GM18498 (cell line): ENCODE data around the gene BTK.

Experiments
- ATAC-seq: cut with Tn5 transposase; IDR thresholded peaks from one replicate; pipeline ENCODE4 v1.9.1; 2021; ENCODE audit warnings: mild to moderate bottlenecking, moderate library complexity; ENCODE audit not compliant: unreplicated experiment

Gene BTK

DNA sequence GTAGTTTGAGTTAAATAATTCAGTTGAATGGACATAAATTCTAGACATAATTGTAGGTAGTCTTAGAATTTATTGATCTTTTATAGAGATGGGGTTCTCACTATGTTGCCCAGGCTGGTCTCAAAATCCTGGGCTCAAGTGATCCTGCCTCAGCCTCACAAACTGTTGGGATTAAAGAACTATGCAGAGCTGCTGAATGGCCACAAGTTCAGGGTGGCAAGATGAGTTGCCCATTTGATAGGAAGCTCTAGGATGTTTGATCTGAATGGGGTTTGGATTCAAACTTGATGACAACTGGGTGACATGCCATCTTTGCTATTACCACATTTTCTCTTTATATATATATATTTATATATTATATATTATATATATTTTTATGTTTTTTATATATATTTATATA lies 8.4 kb upstream of the BTK start:
- no peak for ATAC-seq

DNA sequence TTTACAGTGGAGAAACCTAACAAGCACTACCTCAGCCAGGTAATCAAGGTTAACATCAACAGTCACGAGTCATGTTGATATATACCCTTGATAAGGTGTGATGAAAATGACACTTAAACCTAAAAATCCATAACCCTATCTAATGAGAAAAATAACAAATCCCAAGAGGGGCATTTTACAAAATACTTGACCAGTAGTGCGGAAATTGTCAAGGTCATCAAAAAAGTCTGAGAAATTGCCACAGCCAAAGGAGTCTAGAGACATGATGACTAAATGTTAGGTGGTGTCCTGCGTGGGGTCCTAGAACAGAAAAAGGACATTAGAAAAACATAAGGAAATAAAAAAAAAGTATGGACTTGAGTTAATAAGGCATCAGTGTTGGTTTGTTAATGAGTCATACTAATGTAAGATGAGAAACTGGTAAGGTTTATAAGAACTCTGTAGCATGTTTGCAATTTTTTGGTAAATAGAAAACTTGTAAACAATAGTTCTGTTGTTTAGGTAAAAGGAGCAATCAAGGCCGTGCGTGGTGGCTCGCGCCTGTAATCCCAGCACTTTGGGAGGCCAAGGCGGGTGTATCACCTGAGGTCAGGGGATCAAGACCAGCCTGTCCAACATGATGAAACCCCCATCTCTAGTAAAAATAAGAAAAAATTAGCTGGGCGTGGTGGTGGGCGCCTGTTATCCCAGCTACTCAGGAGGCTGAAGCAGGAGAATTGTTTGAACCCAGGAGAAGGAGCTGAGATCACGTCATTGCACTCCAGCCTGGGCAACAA lies 7.7 kb upstream of the BTK start:
- no peak for ATAC-seq

DNA sequence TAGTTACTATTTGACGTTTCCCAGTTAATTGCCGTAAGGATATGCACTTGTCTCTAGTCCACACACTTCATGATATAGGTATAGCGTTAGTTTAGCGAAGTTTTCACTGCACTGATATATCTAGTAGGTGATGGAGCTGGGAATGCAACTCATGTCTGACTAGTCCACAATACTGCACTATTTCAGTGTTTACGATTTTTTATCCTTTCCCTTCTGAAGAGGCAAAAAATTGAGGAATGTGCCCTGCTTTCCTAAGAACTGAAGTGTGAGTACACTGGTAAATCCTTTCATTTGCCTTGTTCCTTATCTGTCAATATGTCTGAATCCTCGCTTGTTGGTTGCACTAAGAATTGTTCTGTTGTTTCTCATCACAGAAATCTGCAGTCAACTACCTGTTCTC lies 5.8 kb upstream of the BTK start:
- no peak for ATAC-seq

DNA sequence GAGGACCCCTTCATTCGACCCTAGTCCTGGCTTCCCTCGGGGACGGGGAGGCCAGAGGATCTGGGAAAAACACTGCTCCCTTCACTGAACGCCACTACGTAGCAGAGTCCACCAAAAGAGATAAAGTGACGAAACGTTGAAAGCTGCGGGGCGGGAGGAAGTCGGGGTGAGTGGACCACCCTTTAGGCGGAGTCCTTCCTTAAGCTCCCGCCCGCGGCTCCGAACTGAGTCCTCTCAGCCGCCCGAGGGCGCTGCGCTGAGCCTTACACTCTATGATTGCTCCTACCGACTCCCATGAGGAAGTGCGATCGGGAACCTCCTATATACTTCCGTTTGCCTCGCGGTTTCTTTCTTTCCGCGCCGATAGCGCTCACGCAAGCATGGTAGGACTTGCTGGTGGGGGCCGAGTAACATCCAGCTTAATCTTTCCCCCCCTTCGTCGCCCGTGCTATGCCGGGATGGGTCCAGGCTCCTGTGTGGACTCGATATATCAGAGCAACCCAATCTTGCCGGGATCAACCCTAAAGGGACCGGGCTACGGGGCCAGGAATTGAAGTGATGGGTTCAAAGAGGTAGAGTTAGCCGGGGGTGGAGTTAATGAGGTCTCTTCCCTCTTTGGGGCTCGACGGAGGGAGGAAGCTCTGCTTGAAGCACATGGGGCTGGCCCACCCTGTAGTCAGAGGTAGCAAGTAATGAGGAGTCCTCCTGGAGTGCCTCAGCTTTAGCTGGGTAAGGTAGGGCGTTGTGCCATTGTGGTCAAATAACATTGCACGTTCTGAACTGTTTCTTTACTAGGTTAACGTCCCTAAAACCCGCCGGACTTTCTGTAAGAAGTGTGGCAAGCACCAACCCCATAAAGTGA lies 4.9 kb upstream of the BTK start, which contains the start of gene RPL36A:
TSS of gene RPL36A (plus strand) at position 348 of the 862 bp plus-strand sequence. CDS start at position 381, 33 bp downstream.
- peak; percentile 87 for ATAC-seq

DNA sequence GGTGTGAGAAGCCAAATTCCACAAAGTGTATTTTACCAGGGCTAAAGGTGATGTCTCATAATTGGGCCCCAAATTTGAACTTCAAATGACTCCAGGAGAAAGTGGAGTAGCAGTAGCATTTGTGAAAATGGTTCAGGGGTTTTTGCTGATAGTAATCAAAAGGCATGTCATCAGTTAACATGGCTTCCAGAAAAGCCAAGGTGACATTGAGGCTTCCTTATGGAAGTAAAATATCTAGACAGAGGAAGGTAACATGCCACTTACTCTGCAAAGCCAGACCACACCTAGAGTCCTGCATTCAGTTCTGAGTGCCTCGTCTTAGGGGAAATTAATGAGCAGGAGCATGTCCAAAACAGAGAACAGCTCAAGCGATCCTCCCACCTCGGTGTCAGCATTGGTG lies 2.6 kb upstream of the BTK start:
- ATAC-seq: no peak

DNA sequence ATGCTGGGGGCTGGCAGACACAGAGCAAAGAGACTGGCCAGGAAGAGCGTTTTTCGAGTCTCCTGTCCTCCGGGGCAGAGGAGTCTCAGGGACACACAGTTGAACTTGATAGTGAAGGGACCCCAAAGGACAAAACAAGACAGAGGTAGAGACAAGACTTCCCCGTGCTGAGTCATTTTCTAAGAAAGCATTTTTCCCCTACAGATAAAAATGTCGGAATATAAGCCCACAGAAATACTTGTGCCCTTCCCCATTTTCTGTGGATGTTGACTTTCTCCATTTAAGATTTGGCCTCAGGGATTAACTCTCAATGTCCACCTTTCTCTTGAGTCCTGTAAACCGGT lies 523 bp upstream of the BTK start:
- ATAC-seq: no peak

DNA sequence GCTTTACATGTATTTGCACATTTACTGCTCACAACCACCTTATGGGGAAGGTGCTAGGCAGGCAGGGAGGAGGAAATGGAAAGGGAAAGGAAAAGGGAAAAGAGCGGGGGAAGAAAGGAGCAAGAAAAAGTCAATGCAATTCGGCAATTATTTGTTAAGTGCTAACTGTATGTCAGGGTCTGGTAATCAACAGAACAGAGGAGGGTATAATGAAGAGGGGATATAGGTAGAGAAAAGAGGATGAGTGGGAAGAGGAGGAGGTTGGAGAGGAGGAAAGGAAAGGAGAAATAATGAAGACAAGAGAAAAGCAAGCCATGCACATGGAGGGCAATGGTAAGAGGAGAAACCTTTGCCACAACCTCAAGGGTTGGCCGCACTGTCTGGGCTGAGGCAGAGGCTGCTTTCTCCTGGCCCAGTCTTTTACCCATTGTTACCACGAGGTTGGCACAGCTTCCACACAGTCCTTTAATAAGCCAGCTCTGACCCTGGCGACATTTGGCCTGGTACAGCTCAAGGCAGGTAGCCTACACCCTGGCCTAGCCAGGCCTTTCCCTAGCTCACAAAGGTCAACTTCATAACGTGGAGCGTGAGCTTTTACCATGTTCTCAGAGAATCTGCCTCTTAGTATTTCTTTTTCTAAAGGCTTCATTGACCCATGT lies 836 bp downstream of the BTK start:
- no peak for ATAC-seq

DNA sequence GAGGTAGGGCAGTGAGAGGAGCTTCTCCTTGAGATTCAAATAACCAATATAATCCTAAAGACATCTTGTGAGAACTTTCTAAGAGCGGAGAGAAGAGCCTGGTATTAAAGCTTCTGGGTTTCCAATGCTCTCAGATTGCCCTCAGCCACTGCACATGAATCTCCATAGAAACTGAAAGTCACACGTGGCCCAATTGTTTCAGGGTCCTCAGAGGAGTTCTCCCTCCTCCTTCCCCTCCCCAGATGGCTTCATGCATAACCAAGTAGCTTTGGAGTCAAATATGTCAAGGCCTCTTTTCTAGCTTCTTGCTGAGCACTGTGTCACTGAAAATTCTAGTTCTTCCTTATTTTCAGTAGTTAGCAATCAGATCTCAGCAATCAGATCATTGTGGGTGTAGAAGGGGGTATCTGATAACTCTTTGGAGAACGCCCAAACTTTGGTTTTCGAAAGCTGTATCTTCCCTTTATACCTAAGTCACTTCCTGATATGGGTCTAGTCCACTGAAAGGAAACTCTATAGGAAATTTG lies 2.2 kb downstream of the BTK start:
- peak; percentile 74 for ATAC-seq

DNA sequence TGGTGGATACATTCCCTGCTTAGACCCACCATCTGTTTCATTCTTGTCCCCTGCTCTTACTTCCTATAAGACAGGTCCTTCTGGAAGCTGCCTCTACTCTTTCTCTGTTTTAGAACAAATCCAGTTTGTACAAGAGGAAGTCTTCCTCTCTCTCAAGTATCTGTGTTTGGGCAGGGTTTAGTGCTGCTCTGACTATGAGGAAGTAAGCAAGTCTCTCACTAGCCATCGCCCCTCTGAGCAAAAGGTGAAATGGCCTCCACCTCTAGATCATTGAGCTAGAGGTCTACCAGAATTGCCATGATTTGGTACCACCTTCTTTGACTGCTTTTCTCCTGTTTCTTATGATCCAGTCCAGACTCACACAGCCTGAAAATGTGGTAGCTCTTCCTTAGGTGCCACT lies 8.4 kb downstream of the BTK start:
- ATAC-seq: no peak

DNA sequence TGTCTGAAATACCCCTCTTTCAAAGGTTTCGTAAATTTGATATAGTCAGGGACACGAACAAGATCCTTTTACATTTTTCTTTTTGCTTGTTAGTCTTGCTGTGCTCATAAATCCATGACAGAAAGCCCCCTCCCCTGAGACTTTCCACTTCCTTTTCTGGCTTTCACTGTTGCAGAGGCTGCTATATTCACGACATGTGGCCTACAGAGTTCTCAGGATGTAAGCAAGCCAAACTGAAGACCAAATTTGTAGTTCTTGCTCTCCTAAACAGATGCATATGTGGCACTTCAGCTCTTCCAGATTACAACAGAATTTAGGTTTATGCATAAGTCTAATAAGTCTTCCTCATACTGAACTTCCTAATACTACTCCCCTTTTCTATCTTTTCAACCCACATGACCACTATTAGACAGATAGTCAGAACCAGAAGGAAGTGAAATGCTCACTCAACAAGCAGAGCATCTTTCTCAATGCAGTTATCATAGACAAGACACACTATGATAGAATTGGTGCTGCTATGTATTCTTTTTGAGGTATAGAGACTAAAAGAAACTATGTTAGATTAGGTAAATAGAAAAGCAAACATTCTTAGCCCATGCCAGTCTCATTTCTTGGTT lies 15.0 kb downstream of the BTK start:
- ATAC-seq: peak; percentile 74

DNA sequence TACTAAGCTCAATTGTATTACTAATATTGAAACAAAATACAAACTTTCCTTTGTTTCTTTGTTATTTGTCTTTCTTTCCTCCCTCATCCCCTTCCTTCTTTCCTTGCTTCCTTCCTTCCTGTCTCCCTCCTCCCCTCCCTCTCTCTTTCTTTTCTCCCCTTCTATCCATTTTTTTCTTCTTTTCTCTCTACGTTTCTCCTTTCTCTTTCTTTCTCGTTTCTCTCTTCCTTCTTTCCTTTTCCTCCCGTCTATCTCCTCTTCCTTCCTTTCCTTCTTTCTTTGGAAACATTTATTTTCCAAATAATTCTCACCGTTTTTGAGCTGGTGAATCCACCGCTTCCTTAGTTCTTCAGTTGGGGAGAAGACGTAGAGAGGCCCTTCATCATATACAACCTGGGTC lies 16.3 kb downstream of the BTK start:
- ATAC-seq: no peak

DNA sequence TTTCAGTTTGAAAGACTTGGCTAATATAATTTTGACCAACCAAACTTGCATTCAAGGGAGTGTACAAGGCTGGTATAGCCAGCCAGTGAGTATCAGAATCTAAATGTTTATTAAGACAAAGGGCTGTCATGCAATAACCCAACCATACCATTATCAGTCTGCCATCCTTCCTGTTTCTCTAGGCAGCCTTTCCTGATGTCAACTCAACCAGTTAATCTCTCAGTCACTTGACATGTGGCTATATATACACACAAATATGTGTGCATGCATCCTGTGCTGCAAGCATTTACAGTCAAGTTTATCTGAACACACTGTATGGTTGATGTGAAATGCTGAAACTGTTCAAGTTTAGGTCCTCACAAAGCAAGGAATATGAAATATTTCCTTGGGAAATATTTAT lies 17.2 kb downstream of the BTK start:
- no peak for ATAC-seq

DNA sequence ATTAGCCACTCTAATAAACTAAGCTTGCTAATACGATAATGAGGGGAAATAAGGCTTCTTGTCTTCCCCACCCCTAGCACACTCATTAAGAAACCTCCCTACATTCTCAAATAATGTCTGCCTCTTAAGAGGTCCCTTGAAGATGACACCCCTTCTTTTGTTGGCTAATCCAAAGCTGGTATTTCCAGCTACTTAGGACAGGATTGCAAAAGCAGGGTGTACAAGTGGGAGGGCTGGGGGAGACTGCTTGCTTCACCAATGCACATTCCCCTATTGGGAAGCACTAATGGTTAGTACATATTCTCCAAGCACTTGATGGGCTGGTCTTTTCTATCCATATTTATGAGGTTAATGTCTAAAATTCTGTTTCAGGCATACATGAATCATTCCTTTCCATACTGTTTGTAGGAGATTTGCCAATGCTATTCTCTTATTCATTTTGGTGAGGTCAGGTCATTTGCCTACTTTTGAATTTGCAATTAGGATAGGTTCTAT lies 20.6 kb downstream of the BTK start:
- ATAC-seq: no peak

DNA sequence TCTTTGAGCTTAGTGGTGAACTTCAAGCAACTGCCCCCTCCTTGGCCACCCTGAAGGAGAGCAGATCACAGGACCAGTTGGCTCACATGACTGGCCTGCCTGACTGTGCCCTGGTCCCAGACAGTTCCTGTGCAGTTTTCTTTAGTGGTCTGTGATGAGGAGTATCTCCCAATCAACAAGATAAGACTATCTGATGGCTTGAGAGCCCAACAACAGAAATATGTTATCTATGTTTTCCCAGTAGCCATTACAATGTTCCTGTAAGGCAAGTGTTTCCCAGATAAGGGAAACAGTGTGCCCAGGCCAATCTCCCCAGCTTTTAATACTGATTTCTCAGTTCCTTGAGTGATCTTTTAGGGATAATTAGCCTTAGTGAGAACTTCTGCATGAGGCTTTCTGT lies 23.2 kb downstream of the BTK start:
- no peak for ATAC-seq

DNA sequence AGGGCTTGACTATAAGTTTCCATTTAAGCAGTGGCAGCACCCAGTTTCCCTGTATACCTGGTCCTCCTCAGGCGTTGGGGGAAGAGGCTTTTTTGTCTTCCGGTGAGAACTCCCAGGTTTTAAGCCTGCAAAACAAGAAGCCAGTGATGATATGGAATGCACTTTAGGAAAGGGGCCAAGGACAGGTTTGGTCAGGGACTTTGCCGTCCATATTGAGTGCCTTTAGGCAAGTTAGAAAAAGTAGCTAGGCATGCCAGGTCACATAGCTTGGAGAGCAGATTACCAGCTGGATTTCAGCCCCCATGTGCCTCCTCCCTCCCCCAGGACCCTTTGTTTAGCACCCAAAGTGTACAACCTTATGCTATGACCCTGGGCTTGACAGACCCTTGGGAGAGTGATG lies 23.9 kb downstream of the BTK start:
- no peak for ATAC-seq

DNA sequence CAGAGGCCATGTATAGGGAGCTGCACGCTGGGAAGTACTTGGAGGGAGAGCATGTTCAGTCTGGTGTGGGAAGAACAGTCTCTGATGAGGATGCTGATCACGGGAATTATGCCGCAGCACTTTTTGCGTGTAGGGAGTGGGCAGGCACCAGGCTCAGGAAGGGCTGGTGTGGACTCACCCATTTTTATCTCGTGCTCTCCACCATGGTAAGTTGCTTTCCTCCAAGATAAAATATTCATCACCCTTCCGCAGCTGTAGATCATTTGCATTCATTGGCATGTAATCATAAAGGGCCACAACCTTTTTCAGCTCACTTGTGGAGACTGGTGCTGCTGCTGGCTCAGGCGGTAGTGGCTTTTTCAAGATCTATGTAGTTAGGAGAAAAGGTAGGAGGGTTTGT lies 25.6 kb downstream of the BTK start:
- ATAC-seq: no peak

DNA sequence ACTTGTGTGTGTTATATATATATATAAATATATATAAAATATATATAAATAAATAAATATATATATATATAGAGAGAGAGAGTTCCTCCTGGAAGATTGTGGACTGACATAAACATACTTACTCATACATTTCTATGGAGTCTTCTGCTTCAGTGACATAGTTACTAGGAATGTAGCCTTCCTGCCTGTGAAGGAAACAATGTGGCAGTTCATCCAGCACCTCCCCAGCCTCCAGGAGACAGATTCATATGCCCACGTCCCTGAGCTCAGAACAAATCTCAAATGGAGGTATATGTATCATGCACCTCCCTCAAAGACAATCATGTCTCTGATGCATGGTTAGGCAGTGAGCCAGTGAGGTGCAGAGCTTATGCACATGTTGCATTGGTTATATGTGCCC lies 26.0 kb downstream of the BTK start:
- ATAC-seq: no peak

DNA sequence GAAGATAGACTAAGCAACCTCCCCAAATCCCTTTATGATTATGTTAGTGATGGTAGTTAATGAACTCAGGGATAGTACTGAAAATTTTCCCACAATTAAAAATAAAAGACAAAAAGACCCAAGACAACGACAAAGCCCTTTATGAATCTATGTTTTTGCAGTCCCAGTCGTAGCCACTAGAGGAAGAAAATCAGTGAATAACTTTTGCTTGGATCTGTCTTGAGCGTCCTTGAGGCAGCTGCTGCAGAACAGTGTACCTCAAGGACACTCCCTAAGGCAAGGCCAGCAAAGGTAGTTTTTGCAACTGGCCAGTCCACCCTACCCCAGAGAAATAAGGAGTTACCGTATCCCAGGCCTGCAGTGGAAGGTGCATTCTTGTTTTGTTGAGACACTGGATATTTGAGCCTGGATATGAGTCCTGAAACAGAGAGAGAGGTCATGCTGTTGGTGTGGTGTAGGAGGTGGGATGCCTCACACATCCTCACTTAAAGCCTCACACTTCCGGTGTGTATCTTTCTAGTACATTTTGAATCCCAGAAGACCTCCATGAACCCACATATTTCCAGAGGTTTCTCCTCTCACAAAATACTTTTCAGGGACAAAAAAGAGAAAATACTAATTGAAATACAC lies 28.7 kb downstream of the BTK start:
- no peak for ATAC-seq

DNA sequence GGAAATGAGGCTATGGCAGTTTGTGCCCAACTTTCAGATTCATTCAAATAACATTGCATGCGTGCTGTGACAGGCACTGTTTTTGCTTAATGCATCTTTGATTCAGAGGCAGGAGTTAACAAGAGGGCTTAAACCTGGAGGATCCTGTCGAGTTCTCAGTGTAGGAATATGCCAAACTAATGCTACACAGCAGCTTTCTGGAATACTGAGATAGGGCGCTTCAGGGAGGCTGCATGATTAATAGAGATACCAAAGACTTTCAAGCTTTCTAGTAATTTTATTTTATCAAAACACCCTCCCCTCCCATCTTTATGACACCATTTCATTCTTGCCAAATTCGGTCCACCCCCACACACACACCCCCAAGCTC lies 36.8 kb downstream of the BTK start:
- ATAC-seq: no peak

DNA sequence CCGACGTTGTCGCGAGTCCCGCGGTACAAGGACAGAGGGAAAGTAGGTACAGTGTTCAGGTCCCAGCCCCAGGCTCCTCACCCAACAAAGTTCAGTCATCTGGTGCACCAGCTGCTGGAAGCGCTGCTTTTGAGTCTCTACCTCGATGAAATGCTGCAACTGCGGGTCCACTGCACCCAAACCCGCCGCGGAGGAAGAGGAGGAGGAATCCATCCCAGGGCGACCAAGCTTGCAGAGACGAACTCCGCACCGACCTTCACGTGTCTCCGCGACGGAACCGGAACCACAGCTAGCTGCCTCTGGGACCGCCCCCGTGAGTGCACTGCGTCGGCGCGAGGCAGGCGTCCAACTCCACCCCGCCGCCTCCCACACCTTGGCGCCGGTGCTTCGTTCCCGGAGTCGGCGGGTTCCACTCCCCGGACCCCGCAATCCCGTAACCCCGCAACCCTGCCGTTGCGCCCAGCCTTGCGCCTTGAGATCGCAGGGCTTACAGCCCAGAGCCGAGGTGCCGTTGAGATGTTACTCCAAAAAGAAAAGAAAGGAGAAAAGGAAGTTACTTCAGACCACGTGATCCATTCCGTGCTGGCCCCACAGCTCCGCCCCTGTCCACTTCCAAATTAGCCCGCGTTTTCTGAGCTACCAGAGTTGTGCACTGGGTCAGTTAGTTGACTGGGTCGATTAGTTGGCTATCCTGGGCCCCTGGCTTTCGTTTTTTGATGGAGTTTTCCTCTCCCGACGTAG lies 37.4 kb downstream of the BTK start, which contains the start of gene TIMM8A:
TSS of gene TIMM8A (minus strand) at position 291 of the 741 bp plus-strand sequence. CDS start at position 213, 78 bp downstream.
- peak; percentile 99 for ATAC-seq
